SW 1271 (cell line): Measurements from ENCODE around the gene PHEX.

Experiments used
- DNase-seq, 2 experiments: peaks; one replicate each; lab custom pipeline; 2025; lab: John Stamatoyannopoulos, UW

Gene PHEX

GRCh38 chrX:22032084-22032483 is at the start of gene PHEX:
Gene PHEX, plus strand, starts transcription at chrX:22032325. Its CDS starts 681 bp downstream, at chrX:22033006.
- no peak for DNase-seq

- DNase-seq, result peak; percentile 27 to 29
These were observed 46.8 kb upstream of the PHEX start for GRCh38 chrX:21985332-21985777.

GRCh38 chrX:21986596-21986995 is 45.5 kb upstream of the PHEX start:
- DNase-seq, result no peak

GRCh38 chrX:21989384-21989783 is 42.7 kb upstream of the PHEX start:
- no peak for DNase-seq

GRCh38 chrX:21990832-21991231 is 41.3 kb upstream of the PHEX start:
- DNase-seq, result no peak

- DNase-seq, result no peak
These were observed 40.6 kb upstream of the PHEX start for GRCh38 chrX:21991504-21991903.

GRCh38 chrX:21993265-21993664 is 38.9 kb upstream of the PHEX start:
- DNase-seq, result no peak

GRCh38 chrX:21996872-21997455 is 35.2 kb upstream of the PHEX start:
- peak in 1 of 2 experiments; percentile 19 for DNase-seq

GRCh38 chrX:21998037-21998436 is 34.1 kb upstream of the PHEX start:
- DNase-seq, result no peak

- no peak for DNase-seq
These were observed 27.3 kb upstream of the PHEX start for GRCh38 chrX:22004866-22005265.

GRCh38 chrX:22012051-22012450 is 20.1 kb upstream of the PHEX start:
- DNase-seq, result no peak

GRCh38 chrX:22012931-22013330 is 19.2 kb upstream of the PHEX start:
- no peak for DNase-seq

GRCh38 chrX:22015139-22015750 is 16.9 kb upstream of the PHEX start:
- no peak for DNase-seq

GRCh38 chrX:22021751-22022324 is 10.3 kb upstream of the PHEX start:
- no peak for DNase-seq

- no peak for DNase-seq
These were observed 7.5 kb upstream of the PHEX start for GRCh38 chrX:22024577-22024976.

GRCh38 chrX:22025751-22026150 is 6.4 kb upstream of the PHEX start:
- no peak for DNase-seq

GRCh38 chrX:22026731-22027130 is 5.4 kb upstream of the PHEX start:
- DNase-seq, result no peak

GRCh38 chrX:22032506-22032905 is 381 bp downstream of the PHEX start:
- no peak for DNase-seq

GRCh38 chrX:22033818-22034217 is 1.7 kb downstream of the PHEX start:
- DNase-seq, result no peak

GRCh38 chrX:22035236-22035635 is 3.1 kb downstream of the PHEX start:
- DNase-seq, result no peak

GRCh38 chrX:22037225-22037624 is 5.1 kb downstream of the PHEX start:
- no peak for DNase-seq

GRCh38 chrX:22037911-22038537 is 5.9 kb downstream of the PHEX start:
- no peak for DNase-seq

- no peak for DNase-seq
These were observed 7.4 kb downstream of the PHEX start for GRCh38 chrX:22039541-22039940.
